ENCODE measurements around the gene HRAS. TPM values are rescaled to one million over a fixed set of nuclear protein-coding genes. Genes with fewer than 3 reads are reported as not detected.

The HRAS gene
- total and polyA plus RNA-seq, 2 of the 13 experiments (the other 11 are each of a cell fraction or from before 2014, with no cell fraction given) = 32.9 to 50.0 TPM

DNA sequence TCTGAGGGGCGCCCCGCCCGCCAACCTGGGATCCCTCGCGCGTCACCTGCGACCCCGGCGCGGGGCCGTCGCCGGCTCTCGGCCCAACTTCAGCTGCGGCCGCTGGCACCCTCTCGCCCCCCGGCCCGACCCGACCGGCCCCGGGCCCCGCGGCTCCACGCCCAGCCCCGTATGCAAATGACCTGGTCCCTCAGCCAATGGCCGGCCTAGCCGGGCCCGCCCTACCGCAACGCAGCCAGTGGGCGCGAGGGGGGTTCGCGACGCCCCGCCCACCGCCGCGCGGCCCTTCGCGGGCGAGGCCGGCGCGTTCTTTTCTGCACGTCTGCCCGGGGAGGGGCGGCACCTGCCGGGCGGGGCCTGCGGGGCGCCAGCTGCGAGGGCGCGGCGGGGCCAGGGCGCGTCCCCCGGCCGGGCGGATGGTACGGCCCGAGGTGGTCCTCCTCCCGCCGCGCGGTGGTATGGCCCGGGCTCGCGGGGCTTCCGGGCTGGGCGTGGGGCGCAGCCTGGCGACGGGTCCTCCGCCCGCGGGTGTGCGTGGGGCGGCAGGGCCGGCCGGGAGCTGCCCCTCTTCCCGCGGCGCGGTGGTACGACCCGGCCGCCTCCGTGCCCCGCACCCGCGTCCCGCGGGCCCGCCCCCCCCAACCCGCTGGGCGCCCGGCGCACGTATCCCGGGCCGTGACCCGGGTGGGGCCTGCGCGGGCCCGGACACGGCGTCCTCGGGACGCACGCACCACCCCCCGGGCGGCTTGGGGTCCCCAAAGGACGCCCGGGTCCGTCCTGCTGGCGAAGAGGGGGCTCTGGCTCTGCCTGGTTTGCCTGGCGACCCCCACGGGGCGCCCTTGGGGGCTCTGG lies 33.2 kb upstream of the HRAS start (continued):
- peak; percentile 80 for TF ChIP-seq NFYB (CRISPR knock-in tag; IDR thresholded peaks at IDR 0.05)
- no peak for TF ChIP-seq PAF1 (CRISPR knock-in tag; IDR thresholded peaks at IDR 0.05)
- TF ChIP-seq HNF4A (CRISPR knock-in tag; IDR thresholded peaks at IDR 0.05) = no peak
- peak; percentile 22; the same call in 1 of the 2 replicates for TF ChIP-seq ZNF672 (CRISPR knock-in tag; IDR thresholded peaks at IDR 0.05)
- TF ChIP-seq ZNF280B (CRISPR knock-in tag; IDR thresholded peaks at IDR 0.05; ENCODE audit: borderline replicate concordance) = no peak
- 0 out of 2 replicates have a peak, but pooled peaks have one; percentile 30 for TF ChIP-seq ETV5 (CRISPR knock-in tag; IDR thresholded peaks at IDR 0.05; ENCODE audit: borderline replicate concordance)
- no peak for TF ChIP-seq AHR (CRISPR knock-in tag; IDR thresholded peaks at IDR 0.05)
- peak; percentile 13; the same call in 1 of the 2 replicates for TF ChIP-seq FOXA3 (CRISPR knock-in tag; IDR thresholded peaks at IDR 0.05)
- TF ChIP-seq PATZ1 (CRISPR knock-in tag; IDR thresholded peaks at IDR 0.05) = peak; percentile 38; the same call in 1 of the 2 replicates
- TF ChIP-seq, protein P1, sequence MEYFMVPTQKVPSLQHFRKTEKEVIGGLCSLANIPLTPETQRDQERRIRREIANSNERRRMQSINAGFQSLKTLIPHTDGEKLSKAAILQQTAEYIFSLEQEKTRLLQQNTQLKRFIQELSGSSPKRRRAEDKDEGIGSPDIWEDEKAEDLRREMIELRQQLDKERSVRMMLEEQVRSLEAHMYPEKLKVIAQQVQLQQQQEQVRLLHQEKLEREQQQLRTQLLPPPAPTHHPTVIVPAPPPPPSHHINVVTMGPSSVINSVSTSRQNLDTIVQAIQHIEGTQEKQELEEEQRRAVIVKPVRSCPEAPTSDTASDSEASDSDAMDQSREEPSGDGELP (IDR thresholded peaks at IDR 0.05; ENCODE audit: borderline replicate concordance, low read depth) = peak; percentile 66; the same call in 1 of the 2 replicates
- TF ChIP-seq GATA4 (IDR thresholded peaks at IDR 0.05; ENCODE audit: borderline replicate concordance, low read depth) = no peak
- no peak for TF ChIP-seq SMARCC2 (IDR thresholded peaks at IDR 0.05)
- TF ChIP-seq RAD21 (CRISPR knock-in tag; IDR thresholded peaks at IDR 0.05) = peak; percentile 52; the same call in 1 of the 2 replicates
- TF ChIP-seq FUBP1 (CRISPR knock-in tag; IDR thresholded peaks at IDR 0.05; ENCODE audit: borderline replicate concordance) = no peak
- TF ChIP-seq UBTF (CRISPR knock-in tag; IDR thresholded peaks at IDR 0.05) = peak; percentile 6; the same call in 1 of the 2 replicates
- no peak for TF ChIP-seq ARNTL (CRISPR knock-in tag; IDR thresholded peaks at IDR 0.05)
- peak; percentile 47; the same call in 1 of the 2 replicates for TF ChIP-seq ZNF777 (CRISPR knock-in tag; IDR thresholded peaks at IDR 0.05)
- TF ChIP-seq ZNF557 (CRISPR knock-in tag; IDR thresholded peaks at IDR 0.05) = no peak
- TF ChIP-seq ARNT2 (CRISPR knock-in tag; IDR thresholded peaks at IDR 0.05; ENCODE audit: low read depth) = peak; percentile 51; the same call in 1 of the 2 replicates
- TF ChIP-seq NFKBIZ (CRISPR knock-in tag; IDR thresholded peaks at IDR 0.05) = no peak
- TF ChIP-seq ADNP (CRISPR knock-in tag; IDR thresholded peaks at IDR 0.05) = no peak
